ENCODE results near the gene AICDA. TPM values are rescaled to one million over a fixed set of nuclear protein-coding genes. Genes with fewer than 3 reads are reported as not detected.

AICDA gene
- polyA plus RNA-seq, 4 donors, result 0.32 to 0.92 (median 0.43) TPM

DNA sequence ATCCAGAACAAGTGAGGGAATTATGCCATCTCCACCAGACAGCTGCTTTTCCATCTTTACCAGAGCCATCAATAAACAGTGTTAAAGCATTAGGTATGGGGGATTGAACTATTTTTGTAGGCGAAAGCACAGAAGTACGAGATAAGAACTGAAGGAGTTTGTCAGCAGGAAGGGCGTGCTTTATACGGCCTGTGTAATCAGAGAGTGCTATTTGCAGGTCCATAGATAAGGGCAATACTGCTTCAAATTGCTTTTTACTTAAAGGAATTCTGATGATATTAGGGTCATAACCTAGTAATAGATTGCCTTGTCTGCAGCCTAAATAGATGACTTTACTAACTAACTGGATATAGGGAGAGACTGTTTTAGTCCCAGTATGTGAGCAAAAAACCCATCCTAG is 51.6 kb downstream of the AICDA start:
- DNase-seq (ENCODE audit: low read depth in 4 of 4, low spot score in 2 of 4), result no peak

DNA sequence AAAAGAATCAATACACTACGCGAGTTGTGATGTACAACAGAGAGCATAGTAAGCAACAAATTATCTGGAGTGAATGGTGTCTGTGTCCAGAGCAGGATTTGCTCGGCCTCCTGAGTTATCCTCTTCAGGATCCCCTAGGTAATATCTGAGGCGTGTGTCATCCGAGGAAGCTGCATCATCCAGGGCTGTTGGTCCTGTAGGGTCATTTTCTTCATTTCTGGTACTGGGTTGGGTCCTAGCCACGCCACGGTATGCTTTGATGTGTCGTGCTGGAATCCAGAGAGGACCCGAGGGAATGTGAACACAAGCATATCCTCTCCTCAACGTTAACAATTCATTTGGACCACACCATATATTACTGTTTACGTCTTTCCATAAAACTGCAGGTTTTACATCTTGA is 53.0 kb downstream of the AICDA start:
- DNase-seq (ENCODE audit: low read depth in 4 of 4, low spot score in 2 of 4), result no peak

DNA sequence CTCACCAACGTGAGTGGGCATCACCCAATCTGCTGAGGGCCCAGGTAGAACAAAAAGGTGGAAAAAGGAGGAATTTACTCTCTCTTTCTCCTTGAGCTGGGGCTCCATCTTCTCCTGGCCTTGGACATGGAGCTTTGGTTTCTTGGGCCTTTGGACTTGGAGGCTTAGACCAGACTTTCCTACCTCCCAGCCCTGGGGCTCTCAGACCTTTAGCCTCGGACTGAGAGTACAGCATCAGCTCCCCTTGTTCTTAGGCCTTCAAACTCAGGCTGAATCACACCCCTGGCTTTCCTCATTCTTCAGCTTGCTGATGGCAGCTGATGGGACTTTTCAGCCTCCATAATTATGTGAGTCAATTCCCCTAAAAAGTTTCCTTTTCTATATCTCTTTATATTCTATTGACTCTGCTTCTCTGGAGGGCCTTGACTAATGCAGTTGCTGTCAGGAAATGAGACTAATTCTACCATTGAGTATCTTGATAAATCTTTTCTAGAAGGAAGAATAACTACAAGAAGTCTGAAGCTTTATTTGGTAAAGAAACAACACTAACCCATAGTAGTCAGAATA is 56.0 kb downstream of the AICDA start:
- no peak for DNase-seq (ENCODE audit: low read depth in 4 of 4, low spot score in 2 of 4)

DNA sequence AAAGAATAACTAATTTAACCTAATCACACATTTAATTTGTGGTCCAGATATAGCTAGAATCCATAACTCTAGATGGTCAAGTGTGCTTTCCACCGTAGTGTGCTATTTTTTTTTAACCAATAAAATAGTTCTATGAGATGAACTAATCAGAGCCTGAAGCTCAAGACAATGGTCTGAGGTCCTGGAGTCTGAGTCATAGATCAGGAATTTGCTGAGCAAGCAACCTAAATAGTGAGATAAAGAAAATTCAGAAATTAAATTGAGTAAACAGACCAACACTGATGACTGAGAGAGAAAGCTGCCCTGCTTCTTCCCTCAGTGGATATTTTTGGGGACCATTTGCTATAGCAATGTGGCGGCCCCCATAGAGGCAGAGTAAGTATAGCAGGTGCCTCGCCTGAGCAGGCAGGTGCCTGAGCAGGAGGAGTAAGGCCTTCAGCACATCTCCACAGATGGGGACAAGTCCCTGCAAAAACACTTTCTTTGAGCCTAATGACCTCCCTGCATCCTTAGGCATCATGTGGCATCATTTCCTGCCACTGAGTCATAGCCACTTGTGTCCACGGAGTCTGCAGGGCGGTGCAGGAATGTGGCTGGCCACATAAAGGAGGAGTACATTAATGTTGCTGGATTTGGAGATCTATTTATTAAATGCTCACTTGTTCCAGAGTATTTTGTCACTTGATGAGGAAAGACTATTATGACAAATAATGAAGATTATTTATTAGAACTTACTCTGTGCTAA is 58.0 kb downstream of the AICDA start:
- no peak for DNase-seq (ENCODE audit: low read depth in 4 of 4, low spot score in 2 of 4)

DNA sequence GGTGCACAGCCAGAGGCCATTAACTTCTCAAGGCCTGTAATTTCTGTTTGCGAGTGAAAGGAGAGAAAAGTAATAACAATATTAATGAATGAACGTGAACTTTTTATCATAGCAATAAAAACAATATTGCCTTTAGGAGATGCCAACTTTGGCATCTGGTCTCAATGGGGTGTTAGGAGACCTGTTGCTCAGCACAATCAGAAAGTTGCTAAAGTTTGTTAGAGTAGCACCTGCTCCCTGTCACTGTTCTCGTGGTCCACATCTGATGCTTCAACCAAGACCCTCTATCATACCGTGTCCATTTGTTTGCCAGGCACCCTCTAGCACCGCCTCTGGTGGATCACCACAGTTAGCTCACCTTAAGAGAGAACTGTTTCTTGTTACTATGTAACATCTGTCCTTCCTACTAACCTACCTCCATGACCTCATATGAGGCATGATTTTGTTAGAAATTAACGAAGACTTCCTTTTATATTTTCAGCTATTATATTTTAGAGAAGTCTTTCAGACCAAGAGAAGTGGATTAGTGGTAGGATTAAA is 59.5 kb downstream of the AICDA start:
- DNase-seq (ENCODE audit: low read depth in 4 of 4, low spot score in 2 of 4), result no peak

Other genes starting within 250 kb of the AICDA start
- gene CLEC6A, start 156.9 kb downstream of the AICDA start, polyA plus RNA-seq (ENCODE audit: insufficient read length in 4 of 4), result under 1 TPM; 0.06 to 0.21 (median 0.10) TPM
- under 1 TPM; 0.30 to 0.77 (median 0.37) TPM for gene CLEC4D, start 99.4 kb downstream of the AICDA start, polyA plus RNA-seq (ENCODE audit: insufficient read length in 4 of 4)
- gene CLEC4E, start 72.0 kb downstream of the AICDA start, polyA plus RNA-seq (ENCODE audit: insufficient read length in 4 of 4), result 1 to 10 TPM; 1.1 to 2.1 (median 1.6) TPM
- gene MFAP5, start 50.0 kb upstream of the AICDA start, polyA plus RNA-seq (ENCODE audit: insufficient read length in 4 of 4), result 1 to 10 TPM in 3 of 4 donors, under 1 TPM in 1; 0.38 to 3.5 (median 1.4) TPM
- 100 to 1,000 TPM in 2 of 4 donors, 10 to 100 TPM in 2; 82.9 to 145 (median 98.4) TPM for gene RIMKLB, start 85.1 kb upstream of the AICDA start, polyA plus RNA-seq (ENCODE audit: insufficient read length in 4 of 4)
- gene A2ML1, start 209.8 kb upstream of the AICDA start, polyA plus RNA-seq (ENCODE audit: insufficient read length in 4 of 4), result under 1 TPM; 0.29 to 0.70 (median 0.34) TPM